ENCODE data around the gene MDH1.

DNA sequence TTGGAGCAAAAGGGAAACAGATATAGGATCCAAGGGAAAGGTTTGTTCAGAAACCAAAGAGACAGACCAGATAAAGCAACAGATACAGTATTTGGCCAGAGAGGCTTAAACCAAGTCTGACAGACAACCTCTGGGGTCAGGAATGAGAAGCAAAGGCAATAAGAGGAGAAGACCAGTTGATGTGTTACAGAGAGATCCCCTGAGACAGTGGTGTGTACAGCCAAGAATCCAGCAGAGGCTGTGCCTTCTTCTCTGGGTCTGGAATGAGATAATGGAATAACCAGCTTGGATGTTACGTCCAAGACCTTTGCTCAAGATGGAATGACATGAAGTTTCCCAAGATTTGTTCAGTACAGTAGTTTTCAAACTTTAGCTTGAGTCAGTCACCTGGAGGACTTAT lies 61.1 kb downstream of the MDH1 start:
- no peak for TF ChIP-seq TAF1 (IDR thresholded peaks at IDR 0.05; ENCODE audit: borderline replicate concordance, insufficient read depth, low read length)
- no peak for TF ChIP-seq POLR2AphosphoS5 (IDR thresholded peaks at IDR 0.05; ENCODE audit: low read depth, low read length)
- TF ChIP-seq, protein P1, sequence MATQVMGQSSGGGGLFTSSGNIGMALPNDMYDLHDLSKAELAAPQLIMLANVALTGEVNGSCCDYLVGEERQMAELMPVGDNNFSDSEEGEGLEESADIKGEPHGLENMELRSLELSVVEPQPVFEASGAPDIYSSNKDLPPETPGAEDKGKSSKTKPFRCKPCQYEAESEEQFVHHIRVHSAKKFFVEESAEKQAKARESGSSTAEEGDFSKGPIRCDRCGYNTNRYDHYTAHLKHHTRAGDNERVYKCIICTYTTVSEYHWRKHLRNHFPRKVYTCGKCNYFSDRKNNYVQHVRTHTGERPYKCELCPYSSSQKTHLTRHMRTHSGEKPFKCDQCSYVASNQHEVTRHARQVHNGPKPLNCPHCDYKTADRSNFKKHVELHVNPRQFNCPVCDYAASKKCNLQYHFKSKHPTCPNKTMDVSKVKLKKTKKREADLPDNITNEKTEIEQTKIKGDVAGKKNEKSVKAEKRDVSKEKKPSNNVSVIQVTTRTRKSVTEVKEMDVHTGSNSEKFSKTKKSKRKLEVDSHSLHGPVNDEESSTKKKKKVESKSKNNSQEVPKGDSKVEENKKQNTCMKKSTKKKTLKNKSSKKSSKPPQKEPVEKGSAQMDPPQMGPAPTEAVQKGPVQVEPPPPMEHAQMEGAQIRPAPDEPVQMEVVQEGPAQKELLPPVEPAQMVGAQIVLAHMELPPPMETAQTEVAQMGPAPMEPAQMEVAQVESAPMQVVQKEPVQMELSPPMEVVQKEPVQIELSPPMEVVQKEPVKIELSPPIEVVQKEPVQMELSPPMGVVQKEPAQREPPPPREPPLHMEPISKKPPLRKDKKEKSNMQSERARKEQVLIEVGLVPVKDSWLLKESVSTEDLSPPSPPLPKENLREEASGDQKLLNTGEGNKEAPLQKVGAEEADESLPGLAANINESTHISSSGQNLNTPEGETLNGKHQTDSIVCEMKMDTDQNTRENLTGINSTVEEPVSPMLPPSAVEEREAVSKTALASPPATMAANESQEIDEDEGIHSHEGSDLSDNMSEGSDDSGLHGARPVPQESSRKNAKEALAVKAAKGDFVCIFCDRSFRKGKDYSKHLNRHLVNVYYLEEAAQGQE (IDR thresholded peaks at IDR 0.05; ENCODE audit: insufficient read depth in 1 of 2, low read depth in 2 of 2, low read length in 2 of 2), result no peak
- TF ChIP-seq FOXP2 (optimal IDR thresholded peaks at IDR 0.05; ENCODE audit: borderline replicate concordance, extremely low read depth, extremely low read length, insufficient read depth), result no peak
